ENCODE measurements around the gene IQCK. TPM values are rescaled to one million over a fixed set of nuclear protein-coding genes. Genes with fewer than 3 reads are reported as not detected.

The IQCK gene
- total and polyA plus RNA-seq, 2 donors (not counting 3 experiments of a cell fraction or from before 2014, with no cell fraction given), result 17.2 to 18.1 TPM

- Histone ChIP-seq H3K36me3 (ENCODE audit: control insufficient read depth in 2 of 2, extremely low read depth in 1 of 2, insufficient read depth in 2 of 2, low read length in 2 of 2) (no peaks in the 10 kb centered on the region), H3K4me1 (ENCODE audit: control insufficient read depth, extremely low read depth, insufficient read depth, low read length) (peaks cover 5% of the 10 kb centered on the region), H4K20me1 (replicated peaks; ENCODE audit: control insufficient read depth, extremely low read depth, insufficient read depth, low read length) (no peaks in the 10 kb centered on the region), H3K4me2 (ENCODE audit: insufficient read depth, low read length) (no peak overlapping the region), H3K27ac (ENCODE audit: insufficient read depth, low read depth, low read length) (no peak overlapping the region), H3K79me2 (ENCODE audit: control insufficient read depth, insufficient read depth, low read length) (no peaks in the 10 kb centered on the region), H3K27me3 (ENCODE audit: control insufficient read depth in 2 of 2, insufficient read depth in 2 of 2, low read length in 2 of 2) (peaks cover 1 to 12% of the 10 kb centered on the region in 2 experiments), H2AFZ (ENCODE audit: low read depth, low read length) (no peak overlapping the region), H3K9me1 (replicated peaks; ENCODE audit: control insufficient read depth, extremely low read depth, insufficient read depth, low read length) (no peaks in the 10 kb centered on the region), H3K4me3 (replicated peaks in 1 of 3; ENCODE audit: insufficient read depth in 1 of 3, low read depth in 1 of 3, low read length in 3 of 3) (no peak overlapping the region), H3K9me3 (replicated peaks; ENCODE audit: control insufficient read depth, insufficient read depth, low read length) (no peaks in the 10 kb centered on the region), H3K9ac (replicated peaks; ENCODE audit: extremely low read depth, insufficient read depth, low read length) (no peak overlapping the region)
- POLR2A ChIA-PET, result no interaction called here
- DNase-seq (ENCODE audit: low read depth, low spot score) (no peak), FAIRE-seq (no peak)
- TF ChIP-seq MYC (IDR thresholded peaks at IDR 0.05; ENCODE audit: low read depth, low read length), result no peak
- TF ChIP-seq POLR2AphosphoS5 (IDR thresholded peaks at IDR 0.05; ENCODE audit: insufficient read depth, low read depth, low read length), result no peak
- TF ChIP-seq GATA2 (IDR thresholded peaks at IDR 0.05; ENCODE audit: insufficient read depth, insufficient read length, low read depth, low read length), result no peak
- no peak for TF ChIP-seq CTCF (IDR thresholded peaks at IDR 0.05; ENCODE audit: extremely low read depth in 1 of 2, insufficient read depth in 1 of 2, low read depth in 1 of 2, low read length in 2 of 2)
- no peak for TF ChIP-seq EZH2 (IDR thresholded peaks at IDR 0.05; ENCODE audit: borderline replicate concordance, low read depth, low read length, severe bottlenecking)
- TF ChIP-seq JUN (IDR thresholded peaks at IDR 0.05; ENCODE audit: borderline replicate concordance, insufficient read depth, insufficient read length, low read depth), result no peak
- TF ChIP-seq POLR2A (IDR thresholded peaks at IDR 0.05; ENCODE audit: low read depth, low read length), result no peak
- no peak for TF ChIP-seq FOS (IDR thresholded peaks at IDR 0.05; ENCODE audit: borderline replicate concordance, insufficient read depth, low read length)
- no peak for TF ChIP-seq MAX (IDR thresholded peaks at IDR 0.05; ENCODE audit: insufficient read depth, insufficient read length)
- dilution Hi-C loops (cut with MboI; ENCODE audit: extremely low pct_ligation_motif_present, low sequenced_read_pairs), result no loop called here
- intact Hi-C loops (cut with micrococcal nuclease), result no loop called here
- BruUV-seq (replicated peaks), result no TSS peak
- CTCF ChIA-PET, result interaction anchor here (1.0 kb wide), 1 partner anchor 278 kb away, joined by 6 read pairs; no protein-coding TSS in a partner anchor
These were observed 161.2 kb downstream of the IQCK start for GRCh38 chr16:19879241-19879792.

All from endothelial cell of umbilical vein (primary cell).